Vagina (tissue), 2 donors: Measurements from ENCODE around the gene KLHL20.
"Not testable (repeated sequence)": the region's sequence is repeated elsewhere in the genome, so short reads cannot be mapped to it uniquely, and the experiment has no call there.

Experiments used
- CTCF ChIP-seq, 3 experiments: fragments of 450-650 bp in 2 of 3; fragments of 200-600 bp in 1 of 3; sonication (generic) in 1 of 3; IDR thresholded peaks; one replicate each; pipeline ENCODE4 v1.5.1; 2017 to 2019; ENCODE audit warnings: antibody characterized with exemption in 3 of 3, mild to moderate bottlenecking in 2 of 3, moderate library complexity in 2 of 3
- POLR2A ChIP-seq, 2 donors: fragments of 450-650 bp; IDR thresholded peaks; one replicate each; pipeline ENCODE4 v1.6.1; 2017; ENCODE audit warnings: antibody characterized with exemption in 2 of 2, mild to moderate bottlenecking in 2 of 2, moderate library complexity in 2 of 2
- POLR2AphosphoS5 ChIP-seq, 2 donors: sonication (generic); formaldehyde crosslinking; IDR thresholded peaks; one replicate each; pipeline ENCODE4 v1.9.0; 2017; ENCODE audit warnings: antibody characterized with exemption in 2 of 2, mild to moderate bottlenecking in 2 of 2, low read depth in 1 of 2; ENCODE audit not compliant: insufficient read depth in 1 of 2

GRCh38 chr1:173683838-173684237 lies 30.9 kb upstream of the KLHL20 start:
- not testable (repeated sequence) for TF ChIP-seq POLR2A (IDR thresholded peaks at IDR 0.05); CTCF (IDR thresholded peaks at IDR 0.05); POLR2AphosphoS5 (IDR thresholded peaks at IDR 0.05; ENCODE audit: insufficient read depth in 1 of 2, low read depth in 1 of 2)
